K562 (cell line): ENCODE measurements around the gene PPM1N. TPM values are rescaled to one million over a fixed set of nuclear protein-coding genes. Genes with fewer than 3 reads are reported as not detected.

Experiments
- BRD9 ChIP-seq: fragments of 450-650 bp; IDR thresholded peaks from 2 replicates; pipeline ENCODE4 v1.6.1; 2018; ENCODE audit warnings: low read depth; ENCODE audit not compliant: partially characterized antibody
- CBX8 ChIP-seq: fragments of 200-600 bp; sonication (generic); IDR thresholded peaks from 2 replicates; pipeline ENCODE4 v1.6.1; 2012; ENCODE audit warnings: borderline replicate concordance, mixed run types, low read depth, mild to moderate bottlenecking, moderate library complexity, mixed read lengths, low read length, control low read depth, inconsistent platforms; ENCODE audit not compliant: poor library complexity, severe bottlenecking; ENCODE audit errors: extremely low read depth
- CCNT2 ChIP-seq: IDR thresholded peaks from 2 replicates; pipeline ENCODE4 v1.6.1; 2011; ENCODE audit warnings: borderline replicate concordance, low read depth, mild to moderate bottlenecking, moderate library complexity, mixed read lengths, low read length; ENCODE audit not compliant: insufficient read length; ENCODE audit errors: extremely low read depth
- KAT2B ChIP-seq: IDR thresholded peaks from one replicate; pipeline ENCODE4 v1.6.1; 2012; ENCODE audit warnings: low read depth, mild to moderate bottlenecking, control low read depth, inconsistent platforms, low read length, moderate library complexity
- KDM1A ChIP-seq, 2 experiments: fragments of 450-650 bp; IDR thresholded peaks; 2 replicates each; pipeline ENCODE4 v1.6.1; 2016; ENCODE audit warnings: mild to moderate bottlenecking in 2 of 2
- NFE2L1 ChIP-seq: fragments of 450-650 bp; IDR thresholded peaks from 2 replicates; pipeline ENCODE4 v1.6.1; 2016; ENCODE audit warnings: missing genetic modification characterization, low read depth, mild to moderate bottlenecking, missing compliant biosample characterization, moderate library complexity, borderline replicate concordance
- RAD51 ChIP-seq: fragments of 450-650 bp; IDR thresholded peaks from 2 replicates; pipeline ENCODE4 v1.7.1; 2016; ENCODE audit warnings: low read depth, mild to moderate bottlenecking, borderline replicate concordance
- SIN3A ChIP-seq, 2 experiments: fragments of 150-350 bp in 1 of 2; IDR thresholded peaks; 2 replicates each; pipeline ENCODE4 v1.6.1; 2011 to 2016; ENCODE audit warnings: borderline replicate concordance in 2 of 2, low read depth in 2 of 2, low read length in 2 of 2, mild to moderate bottlenecking in 2 of 2, moderate library complexity in 2 of 2; ENCODE audit not compliant: control insufficient read depth in 1 of 2
- ZC3H8 ChIP-seq: fragments of 450-650 bp; IDR thresholded peaks from 2 replicates; pipeline ENCODE4 v1.6.1; 2017
- polyA plus RNA-seq, 8 experiments: library from polyadenylated mRNA; depleted of rRNA in 4 of 8; stranded (reverse) in 5 of 8; unstranded in 3 of 8; fragments of >200 nt; fragmentation: Nextera tagmentation in 2 of 8; fragmentation: Illumina TruSeq in 1 of 8; extraction: Ambion mirVana in 2 of 8; extraction: Trizol in 1 of 8; gene quantifications; 2 replicates each; pipeline versions ENCODE4 v1.2.1 to v1.2.3, GENCODE V29; 2011 to 2014; ENCODE audit warnings: inconsistent platforms in 1 of 8, missing spikeins in 1 of 8
- total RNA-seq, 7 experiments: library from RNA; depleted of rRNA in 6 of 7; stranded (reverse); fragments of >200 nt in 6 of 7; fragmentation: Illumina TruSeq in 2 of 7; extraction: Trizol in 2 of 7; gene quantifications; 2 replicates each; pipeline versions ENCODE4 v1.2.1 to v1.2.3, GENCODE V29; 2011 to 2021; ENCODE audit warnings: low replicate concordance in 1 of 7
- TF ChIP-seq, protein P1 (sequence below): fragments of 250-450 bp; sonication (Bioruptor Pico); IDR thresholded peaks from 2 replicates; pipeline ENCODE4 v1.4.0; 2020
- TF ChIP-seq, protein P2 (sequence below): fragments of 250-450 bp; sonication (Bioruptor Pico); IDR thresholded peaks from 2 replicates; pipeline ENCODE4 v1.5.0; 2021; ENCODE audit warnings: mild to moderate bottlenecking, moderate library complexity
- TF ChIP-seq, protein P3 (sequence below): fragments of 250-450 bp; sonication (Bioruptor Pico); IDR thresholded peaks from 2 replicates; pipeline ENCODE4 v1.8.0; 2022; ENCODE audit warnings: inconsistent platforms

PPM1N gene
- total and polyA plus RNA-seq, 9 of the 15 experiments (the other 6 are each of a cell fraction or from before 2014, with no cell fraction given) = 4.5 to 15.6 (median 8.7) TPM

DNA sequence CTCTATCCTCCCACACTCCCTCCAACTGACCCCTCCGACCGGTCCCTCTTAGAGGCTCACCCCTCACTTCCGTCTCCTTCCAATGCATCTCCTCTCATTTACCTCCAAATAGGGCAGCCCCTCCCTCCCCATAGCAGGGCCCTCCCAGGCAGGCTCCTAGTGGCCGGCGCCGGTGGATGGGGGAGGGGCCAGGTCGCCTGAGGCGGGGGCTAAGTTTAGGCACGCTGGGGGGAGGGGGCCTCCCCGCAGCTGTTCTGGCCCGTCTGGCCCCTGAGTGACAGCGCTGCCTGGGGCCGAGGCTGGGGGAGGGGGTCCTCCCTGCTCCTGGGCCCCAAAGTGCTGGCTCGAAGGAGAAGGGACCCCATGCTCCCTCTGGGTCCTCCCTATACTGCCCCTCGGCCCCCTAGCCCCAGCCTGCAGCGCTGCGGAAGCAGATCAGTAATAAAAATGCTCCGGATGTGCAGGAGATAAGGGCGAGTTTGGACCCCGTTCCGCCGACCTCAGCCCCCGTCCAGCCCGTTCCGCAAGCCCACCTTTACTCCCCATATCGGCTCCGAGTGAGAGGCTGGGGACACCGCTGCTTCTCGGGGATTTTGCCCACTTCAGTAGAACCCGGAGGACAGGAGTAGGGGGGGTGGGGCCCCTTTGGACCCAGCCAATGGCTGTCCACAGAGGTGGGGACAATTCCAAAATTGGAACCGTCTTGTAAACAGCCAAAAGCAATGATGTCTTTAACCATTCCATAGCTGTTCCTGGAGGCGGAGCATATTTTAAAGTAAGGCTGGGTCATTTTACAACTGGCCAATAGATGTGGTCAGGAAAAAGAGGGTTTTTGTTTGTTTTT, 5.4 kb upstream of the PPM1N start (continued):
- TF ChIP-seq, protein P1, sequence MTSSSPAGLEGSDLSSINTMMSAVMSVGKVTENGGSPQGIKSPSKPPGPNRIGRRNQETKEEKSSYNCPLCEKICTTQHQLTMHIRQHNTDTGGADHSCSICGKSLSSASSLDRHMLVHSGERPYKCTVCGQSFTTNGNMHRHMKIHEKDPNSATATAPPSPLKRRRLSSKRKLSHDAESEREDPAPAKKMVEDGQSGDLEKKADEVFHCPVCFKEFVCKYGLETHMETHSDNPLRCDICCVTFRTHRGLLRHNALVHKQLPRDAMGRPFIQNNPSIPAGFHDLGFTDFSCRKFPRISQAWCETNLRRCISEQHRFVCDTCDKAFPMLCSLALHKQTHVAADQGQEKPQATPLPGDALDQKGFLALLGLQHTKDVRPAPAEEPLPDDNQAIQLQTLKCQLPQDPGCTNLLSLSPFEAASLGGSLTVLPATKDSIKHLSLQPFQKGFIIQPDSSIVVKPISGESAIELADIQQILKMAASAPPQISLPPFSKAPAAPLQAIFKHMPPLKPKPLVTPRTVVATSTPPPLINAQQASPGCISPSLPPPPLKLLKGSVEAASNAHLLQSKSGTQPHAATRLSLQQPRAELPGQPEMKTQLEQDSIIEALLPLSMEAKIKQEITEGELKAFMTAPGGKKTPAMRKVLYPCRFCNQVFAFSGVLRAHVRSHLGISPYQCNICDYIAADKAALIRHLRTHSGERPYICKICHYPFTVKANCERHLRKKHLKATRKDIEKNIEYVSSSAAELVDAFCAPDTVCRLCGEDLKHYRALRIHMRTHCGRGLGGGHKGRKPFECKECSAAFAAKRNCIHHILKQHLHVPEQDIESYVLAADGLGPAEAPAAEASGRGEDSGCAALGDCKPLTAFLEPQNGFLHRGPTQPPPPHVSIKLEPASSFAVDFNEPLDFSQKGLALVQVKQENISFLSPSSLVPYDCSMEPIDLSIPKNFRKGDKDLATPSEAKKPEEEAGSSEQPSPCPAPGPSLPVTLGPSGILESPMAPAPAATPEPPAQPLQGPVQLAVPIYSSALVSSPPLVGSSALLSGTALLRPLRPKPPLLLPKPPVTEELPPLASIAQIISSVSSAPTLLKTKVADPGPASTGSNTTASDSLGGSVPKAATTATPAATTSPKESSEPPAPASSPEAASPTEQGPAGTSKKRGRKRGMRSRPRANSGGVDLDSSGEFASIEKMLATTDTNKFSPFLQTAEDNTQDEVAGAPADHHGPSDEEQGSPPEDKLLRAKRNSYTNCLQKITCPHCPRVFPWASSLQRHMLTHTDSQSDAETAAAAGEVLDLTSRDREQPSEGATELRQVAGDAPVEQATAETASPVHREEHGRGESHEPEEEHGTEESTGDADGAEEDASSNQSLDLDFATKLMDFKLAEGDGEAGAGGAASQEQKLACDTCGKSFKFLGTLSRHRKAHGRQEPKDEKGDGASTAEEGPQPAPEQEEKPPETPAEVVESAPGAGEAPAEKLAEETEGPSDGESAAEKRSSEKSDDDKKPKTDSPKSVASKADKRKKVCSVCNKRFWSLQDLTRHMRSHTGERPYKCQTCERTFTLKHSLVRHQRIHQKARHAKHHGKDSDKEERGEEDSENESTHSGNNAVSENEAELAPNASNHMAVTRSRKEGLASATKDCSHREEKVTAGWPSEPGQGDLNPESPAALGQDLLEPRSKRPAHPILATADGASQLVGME (CRISPR knock-in tag) = no peak
- TF ChIP-seq ZC3H8 (no peak), KAT2B (no peak), CCNT2 (peak; percentile 16), RAD51 (no peak), CBX8 (no peak), NFE2L1 (tag) (no peak), KDM1A (IDR thresholded peaks at IDR 0.05) (peak in 1 of 2 experiments; percentile 64; a peak in 2 of 4 replicates), SIN3A (IDR thresholded peaks at IDR 0.05; ENCODE audit: borderline replicate concordance in 2 of 2, control insufficient read depth in 1 of 2, low read depth in 2 of 2, low read length in 2 of 2) (no peak), BRD9 (peak; percentile 30)
- TF ChIP-seq, protein P2, sequence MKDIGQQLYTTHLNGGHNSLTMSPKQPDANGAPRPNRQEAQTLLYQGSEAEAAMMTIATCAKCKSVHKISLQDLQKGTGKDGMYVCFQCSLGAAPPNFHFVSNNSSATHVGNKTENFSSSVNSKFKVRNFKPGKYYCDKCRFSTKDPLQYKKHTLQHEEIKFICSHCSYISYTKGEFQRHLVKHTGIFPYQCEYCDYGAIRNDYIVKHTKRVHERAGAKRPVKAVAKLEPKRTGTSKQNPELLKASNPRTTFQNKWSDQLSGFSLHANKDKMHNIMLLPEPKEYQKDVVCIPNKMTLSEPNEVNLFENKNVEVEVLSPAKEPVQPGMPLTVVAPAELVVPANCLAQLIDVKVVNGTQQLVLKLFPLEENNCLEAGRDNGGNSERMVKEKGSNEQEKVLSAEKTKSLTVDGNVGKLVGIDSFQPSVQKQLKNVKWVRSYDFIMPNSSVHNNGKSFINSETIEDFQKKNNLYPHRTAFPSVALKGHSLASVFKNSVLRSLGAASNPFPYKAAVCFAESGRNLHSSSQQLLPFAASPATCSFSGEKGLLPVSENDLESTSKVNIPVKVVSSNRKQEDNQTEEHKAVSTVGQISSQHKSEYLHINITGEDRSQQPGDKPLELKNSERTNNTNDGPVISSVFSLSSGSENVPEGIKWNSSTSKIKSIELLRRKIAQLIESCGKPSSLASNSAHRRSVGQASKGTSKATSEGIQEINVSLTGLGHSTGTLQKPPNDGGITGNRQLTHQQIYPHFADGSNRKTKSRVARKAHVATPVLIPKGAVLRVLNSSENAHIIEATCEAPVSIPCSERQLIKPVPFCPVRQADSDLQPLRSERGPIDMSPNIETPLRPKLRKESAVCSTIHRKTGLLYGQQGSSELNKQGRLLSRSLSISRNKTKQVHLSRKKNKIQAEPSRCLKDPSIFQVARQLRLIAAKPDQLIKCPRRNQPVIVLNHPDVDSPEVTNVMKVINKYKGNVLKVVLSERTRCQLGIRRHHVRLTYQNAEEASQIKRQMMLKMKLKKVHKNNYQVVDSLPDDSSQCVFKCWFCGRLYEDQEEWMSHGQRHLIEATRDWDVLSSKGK = no peak
- TF ChIP-seq, protein P3, sequence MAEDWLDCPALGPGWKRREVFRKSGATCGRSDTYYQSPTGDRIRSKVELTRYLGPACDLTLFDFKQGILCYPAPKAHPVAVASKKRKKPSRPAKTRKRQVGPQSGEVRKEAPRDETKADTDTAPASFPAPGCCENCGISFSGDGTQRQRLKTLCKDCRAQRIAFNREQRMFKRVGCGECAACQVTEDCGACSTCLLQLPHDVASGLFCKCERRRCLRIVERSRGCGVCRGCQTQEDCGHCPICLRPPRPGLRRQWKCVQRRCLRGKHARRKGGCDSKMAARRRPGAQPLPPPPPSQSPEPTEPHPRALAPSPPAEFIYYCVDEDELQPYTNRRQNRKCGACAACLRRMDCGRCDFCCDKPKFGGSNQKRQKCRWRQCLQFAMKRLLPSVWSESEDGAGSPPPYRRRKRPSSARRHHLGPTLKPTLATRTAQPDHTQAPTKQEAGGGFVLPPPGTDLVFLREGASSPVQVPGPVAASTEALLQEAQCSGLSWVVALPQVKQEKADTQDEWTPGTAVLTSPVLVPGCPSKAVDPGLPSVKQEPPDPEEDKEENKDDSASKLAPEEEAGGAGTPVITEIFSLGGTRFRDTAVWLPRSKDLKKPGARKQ = no peak
